ENCODE measurements around the gene TDRD10.

GRCh38 chr1:154483941-154484803 is 17.8 kb upstream of the TDRD10 start:
- TF ChIP-seq CTCF (IDR thresholded peaks at IDR 0.05; ENCODE audit: low read depth, low read length) = no peak
- TF ChIP-seq EZH2phosphoT487 (IDR thresholded peaks at IDR 0.05; ENCODE audit: low read depth) = no peak
